UCSD-AML1 (cell line): ENCODE measurements around the gene RTN3.
"Not testable (repeated sequence)": the region's sequence is repeated elsewhere in the genome, so short reads cannot be mapped to it uniquely, and the experiment has no call there.

Experiments
- DNase-seq: peaks from one replicate; lab custom pipeline; 2025; ENCODE audit not compliant: unreplicated experiment; lab: John Stamatoyannopoulos, UW

RTN3 gene

GRCh38 chr11:63767565-63768236, 86.4 kb downstream of the RTN3 start:
- peak; percentile 66 for DNase-seq

DNA sequence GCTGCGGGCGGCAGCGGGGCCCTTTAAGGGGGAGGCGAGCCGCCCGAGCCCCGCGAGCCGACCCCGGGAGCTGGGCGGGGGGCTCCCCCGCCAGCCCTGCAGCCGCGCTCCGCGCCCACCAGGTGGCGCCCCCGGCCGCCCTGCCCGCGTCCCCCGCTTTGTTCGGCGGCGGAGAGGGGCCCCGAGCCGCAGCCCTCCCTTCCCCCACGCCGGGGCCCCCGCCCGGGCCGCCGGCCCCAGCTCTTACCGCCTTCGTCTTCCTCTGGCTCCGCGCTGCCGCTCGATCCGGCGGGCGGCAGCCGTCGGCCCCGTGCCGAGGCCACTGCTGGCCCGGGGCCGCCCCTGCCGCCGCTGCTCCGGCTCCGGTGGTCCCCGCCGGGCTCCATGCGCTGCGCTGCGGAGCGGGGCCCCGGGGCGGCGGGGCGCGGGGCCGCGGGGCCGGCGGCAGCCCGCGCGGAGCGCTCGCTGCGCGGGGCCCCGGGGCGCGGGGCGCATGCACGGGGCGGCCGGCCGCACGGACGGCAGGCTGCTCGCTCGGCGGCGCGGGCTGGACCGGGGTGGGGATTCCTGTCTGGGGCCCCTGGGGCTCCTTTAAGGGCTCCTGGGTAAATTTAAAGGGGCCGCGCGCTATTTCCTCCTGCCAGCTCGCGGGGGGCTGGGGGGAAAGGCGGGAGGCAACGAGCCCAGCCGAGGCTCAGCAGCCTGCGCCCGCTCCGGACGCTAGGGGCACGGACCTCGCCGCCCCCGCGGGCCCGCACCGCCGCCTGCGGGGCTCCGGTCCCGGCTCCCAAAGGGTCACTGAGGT, 87.1 kb downstream of the RTN3 start, which contains the start of gene ZFTA:
ZFTA (minus strand) TSS at position 539 of the 805 bp plus-strand sequence; CDS start at position 386, 153 bp downstream.
- DNase-seq: peak; percentile 66

DNA sequence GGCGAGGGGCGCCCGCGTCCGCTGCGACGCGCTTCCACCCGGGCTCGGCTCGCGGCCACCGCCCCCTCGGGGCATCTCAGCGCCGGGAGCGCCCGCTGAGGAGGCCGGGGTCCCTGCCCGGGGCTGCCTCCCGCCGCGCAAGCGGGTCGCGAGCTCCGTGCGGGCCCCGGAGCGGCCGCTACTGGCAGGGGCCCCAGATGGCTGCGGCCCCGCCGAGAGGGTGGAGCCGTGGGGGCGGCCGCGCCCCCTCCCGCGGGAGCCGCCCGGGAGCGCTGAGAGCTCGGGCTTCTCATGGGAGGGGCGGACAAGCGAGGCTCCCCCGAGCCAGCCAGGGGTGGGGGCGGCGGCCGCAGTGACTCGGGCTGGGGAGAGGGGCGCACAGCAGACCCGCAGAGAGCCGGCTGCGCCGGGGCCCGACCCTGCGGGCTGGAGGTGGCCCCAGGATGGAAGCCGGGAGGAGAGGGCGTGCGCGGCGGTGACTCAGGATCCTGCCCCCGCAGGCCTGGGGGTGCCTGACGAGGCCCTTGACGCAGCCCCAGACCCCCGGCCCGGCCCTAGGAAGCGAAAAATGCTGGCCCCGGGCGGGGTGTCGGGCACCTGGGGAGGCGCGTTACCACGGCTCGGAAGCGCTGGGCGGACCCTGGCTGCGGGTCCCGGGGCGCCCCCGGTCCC, 87.9 kb downstream of the RTN3 start:
- peak; percentile 53 for DNase-seq

GRCh38 chr11:63769714-63770455, 88.6 kb downstream of the RTN3 start:
- DNase-seq: no peak

DNA sequence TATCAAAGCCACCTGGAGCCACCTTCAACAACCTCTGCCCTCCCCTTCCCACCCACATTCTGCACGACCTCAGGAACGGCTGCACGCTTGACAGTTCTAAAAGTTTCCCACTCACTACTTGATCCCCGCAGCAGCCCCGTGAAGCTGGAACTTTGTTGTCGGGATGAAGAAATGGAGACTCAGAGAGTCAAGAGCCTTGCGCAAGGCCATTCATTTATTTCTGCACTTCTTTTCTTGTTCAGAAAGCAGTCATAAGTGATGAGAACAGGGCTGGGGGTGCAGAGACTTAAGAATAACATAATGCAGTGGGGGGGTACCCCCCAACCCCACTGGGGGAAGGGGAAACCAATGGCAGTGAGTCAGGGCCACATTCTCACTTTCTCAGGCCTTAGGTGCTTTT, 89.5 kb downstream of the RTN3 start:
- no peak for DNase-seq

DNA sequence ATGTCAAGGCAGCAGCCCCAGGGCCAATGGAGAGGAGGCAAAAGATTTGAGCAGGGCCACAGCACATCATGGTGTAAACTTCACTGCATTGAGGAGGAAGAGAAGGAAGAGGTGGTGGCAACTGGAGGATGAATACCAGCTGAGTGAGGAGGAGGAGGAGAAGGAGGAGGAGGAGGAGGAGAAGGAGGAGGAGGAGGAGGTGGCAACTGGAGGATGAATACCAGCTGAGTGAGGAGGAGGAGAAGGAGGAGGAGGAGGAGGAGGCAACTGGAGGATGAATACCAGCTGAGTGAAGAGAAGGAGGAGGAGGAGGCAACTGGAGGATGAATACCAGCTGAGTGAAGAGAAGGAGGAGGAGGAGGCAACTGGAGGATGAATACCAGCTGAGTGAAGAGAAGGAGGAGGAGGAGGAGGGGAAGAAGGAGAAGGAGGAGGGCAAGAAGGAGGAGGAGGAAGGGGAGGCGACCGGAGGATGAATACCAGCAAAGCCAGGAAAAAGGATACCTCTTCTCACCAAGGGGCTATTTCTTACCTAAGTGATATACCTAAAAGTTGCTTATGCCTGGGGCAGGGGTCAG, 90.5 kb downstream of the RTN3 start:
- not testable (repeated sequence) for DNase-seq

GRCh38 chr11:63775191-63775590, 93.9 kb downstream of the RTN3 start:
- no peak for DNase-seq

DNA sequence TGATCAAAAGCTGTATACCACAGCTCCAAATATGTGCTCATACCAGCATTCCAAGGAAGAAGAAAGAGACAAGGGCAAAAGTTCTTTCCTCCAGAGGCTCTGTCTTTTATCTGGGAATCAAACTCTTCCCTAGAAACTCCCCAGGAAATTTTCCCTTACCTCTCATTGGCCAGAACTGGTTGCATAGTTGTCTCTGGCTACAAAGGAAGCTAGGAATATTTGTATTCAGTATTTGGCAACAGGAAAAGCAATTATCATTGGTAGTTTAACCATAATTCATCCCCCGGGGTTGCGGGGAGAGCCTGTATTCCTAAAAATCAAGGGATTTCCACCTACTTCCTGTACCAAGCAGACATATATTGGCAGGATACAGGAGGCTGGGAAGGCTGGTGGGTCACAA, 97.7 kb downstream of the RTN3 start:
- no peak for DNase-seq

GRCh38 chr11:63782749-63783148, 101.4 kb downstream of the RTN3 start:
- no peak for DNase-seq

DNA sequence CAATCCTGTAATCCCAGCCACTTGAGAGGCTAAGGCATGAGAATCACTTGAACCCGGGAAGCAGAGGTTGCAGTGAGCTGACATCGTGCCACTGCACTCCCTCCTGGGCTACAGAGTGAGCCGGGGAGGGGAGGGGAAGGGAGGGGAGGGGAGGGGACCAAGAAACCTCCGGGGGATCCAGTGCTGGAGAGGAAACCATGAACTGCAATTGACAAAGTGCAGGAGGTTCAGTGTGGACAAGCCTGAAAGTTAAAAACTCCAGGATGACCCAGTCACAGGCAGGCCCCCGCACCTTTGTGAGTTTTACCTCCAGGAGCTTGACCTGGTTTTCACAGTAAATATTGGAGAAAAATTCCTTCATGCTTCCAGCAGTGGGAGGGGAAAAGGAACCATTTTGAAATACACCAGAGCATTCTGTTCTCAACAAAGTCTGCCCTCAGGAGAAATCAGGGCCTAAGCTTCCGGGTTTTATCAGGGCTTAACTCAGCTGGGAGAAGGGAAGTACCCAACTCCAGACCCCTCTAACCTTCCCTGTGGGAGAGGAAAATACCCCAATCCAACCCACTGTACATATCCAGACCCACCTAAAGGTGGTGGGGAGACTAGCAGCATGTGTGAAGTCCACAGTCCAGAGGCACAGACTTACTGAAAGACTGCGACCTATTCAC, 102.8 kb downstream of the RTN3 start:
- no peak for DNase-seq

GRCh38 chr11:63785823-63786222, 104.5 kb downstream of the RTN3 start:
- no peak for DNase-seq

- no peak for DNase-seq
These were observed 110.3 kb downstream of the RTN3 start for GRCh38 chr11:63791495-63792167.

- no peak for DNase-seq
These were observed 111.9 kb downstream of the RTN3 start for GRCh38 chr11:63793161-63793560.

GRCh38 chr11:63795066-63795465, 113.8 kb downstream of the RTN3 start:
- DNase-seq: no peak

GRCh38 chr11:63800921-63801320, 119.6 kb downstream of the RTN3 start:
- DNase-seq: no peak

DNA sequence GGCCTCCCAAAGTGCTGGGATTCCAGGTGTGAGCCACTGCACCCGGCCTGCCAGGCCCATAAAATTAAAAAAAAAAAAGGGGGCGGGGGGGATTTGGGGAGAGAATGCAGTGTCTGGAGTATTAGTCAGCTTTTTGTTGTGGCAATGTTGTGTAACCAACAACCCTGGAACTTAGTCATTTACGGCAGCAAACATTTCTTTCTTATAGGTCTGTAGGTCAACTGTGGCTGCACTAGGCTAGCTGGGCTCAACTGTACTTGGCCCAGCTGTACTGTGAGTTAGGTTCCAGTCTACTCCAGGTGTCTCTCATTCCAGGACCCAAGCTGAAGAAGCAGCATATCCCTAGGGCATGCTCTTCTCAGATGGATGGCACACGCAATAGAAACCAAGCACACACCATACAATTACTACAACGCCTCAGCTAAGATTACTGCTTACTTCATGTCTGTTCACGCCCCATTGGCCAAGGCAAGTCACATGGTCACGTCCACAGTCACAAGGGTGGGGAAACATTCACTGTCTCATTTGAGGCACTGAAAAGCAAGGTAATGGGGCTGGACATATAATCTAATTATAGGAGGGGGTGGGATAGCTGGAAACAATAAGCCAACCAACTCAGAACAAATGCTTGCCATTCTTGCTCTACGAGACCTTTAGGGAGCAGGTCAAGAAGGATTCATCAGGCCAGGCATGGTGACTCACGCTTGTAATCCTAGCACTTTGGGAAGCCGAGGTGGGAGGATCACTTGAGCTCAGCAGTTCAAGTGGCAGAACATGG, 121.5 kb downstream of the RTN3 start:
- no peak for DNase-seq

DNA sequence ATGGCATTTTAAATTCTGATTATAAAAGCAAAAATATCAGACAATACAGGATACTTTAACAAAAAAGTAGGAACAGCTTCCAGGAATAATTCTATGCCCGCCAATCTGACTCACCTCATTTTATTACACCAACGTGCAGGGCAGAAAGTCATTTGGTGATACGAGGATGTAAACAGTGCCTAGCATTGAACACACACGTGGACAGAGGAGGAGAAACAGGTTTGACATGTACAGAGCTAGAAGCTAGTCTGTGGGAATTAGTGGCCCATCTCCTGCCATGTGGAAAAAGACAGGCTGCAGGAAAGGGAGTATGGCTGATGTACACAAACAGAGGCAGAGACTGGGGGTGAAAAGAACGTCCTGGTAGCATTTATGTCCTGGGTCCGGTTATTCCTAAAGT, 123.0 kb downstream of the RTN3 start:
- DNase-seq: no peak

DNA sequence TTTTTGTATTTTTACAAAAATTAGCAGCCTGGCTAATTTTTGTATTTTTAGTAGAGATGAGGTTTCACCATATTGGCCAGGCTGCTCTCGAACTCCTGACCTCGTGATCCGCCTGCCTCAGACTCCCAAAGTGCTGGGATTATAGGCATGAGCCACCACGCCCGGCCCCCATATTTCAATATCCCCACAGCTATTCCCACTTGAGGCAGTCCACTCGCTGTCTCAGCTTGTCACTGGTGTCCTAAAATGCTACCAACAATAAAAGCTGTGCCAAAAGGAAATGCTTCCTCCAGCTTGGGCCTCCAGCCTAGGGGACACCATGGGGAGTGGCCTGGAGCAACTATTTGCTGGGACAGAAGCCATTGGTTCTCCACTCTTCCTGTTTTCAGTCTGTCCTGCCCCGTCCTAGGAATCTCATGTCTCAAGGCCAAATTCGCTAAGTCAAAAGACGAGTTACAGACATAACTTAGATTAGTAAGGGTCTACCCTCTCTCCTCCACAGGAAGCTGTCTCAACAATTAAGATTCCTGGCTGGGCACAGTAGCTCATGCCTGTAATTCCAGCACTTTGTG, 124.6 kb downstream of the RTN3 start:
- DNase-seq: no peak
